GM21723 (cell line): ENCODE data around the gene OVOL2.
A peak's percentile ranks its signal among the peaks of the same experiment; 100 is the strongest.

Source experiments
- ATAC-seq: cut with Tn5 transposase; IDR thresholded peaks from one replicate; pipeline ENCODE4 v1.9.1; 2021; ENCODE audit warnings: mild to moderate bottlenecking, moderate library complexity; ENCODE audit not compliant: unreplicated experiment

The OVOL2 gene

DNA sequence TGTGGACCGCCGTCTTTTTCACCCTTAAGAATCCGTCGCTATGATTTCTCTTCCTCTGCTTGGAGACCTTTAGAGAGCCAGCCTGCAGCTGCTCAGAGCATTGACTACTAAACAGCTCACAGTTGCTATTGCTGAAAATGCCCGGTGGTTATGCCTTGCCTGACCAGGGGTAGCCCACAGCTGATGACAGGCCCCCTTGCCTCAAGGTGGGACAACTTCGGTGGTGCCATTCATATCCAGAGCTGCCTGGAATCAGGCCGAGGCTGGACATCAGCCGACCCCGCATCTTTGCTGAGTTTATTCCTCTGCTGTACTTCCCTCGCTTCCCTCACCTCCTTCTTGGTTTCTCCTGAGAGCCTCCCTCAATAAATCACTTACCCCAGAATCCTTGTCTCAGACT, 39.6 kb downstream of the OVOL2 start:
- no peak for ATAC-seq

DNA sequence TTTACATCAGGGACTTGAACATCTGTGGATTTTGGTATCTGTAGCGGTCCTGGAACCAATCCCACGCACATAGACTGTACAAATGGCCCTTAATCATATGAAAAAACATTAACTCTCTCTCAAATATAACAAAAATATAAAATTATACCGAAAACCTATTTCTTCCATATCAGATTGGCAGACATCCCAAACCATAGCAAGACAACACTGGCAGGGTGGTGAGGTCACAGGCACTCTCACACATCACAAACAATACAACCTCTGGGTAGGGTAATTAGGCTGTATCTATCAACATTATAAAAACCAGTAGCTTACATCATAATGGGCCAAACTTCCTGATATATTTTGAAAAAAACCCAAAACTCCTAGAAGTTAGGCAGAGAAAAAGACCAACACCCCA, 40.9 kb downstream of the OVOL2 start:
- ATAC-seq: no peak

DNA sequence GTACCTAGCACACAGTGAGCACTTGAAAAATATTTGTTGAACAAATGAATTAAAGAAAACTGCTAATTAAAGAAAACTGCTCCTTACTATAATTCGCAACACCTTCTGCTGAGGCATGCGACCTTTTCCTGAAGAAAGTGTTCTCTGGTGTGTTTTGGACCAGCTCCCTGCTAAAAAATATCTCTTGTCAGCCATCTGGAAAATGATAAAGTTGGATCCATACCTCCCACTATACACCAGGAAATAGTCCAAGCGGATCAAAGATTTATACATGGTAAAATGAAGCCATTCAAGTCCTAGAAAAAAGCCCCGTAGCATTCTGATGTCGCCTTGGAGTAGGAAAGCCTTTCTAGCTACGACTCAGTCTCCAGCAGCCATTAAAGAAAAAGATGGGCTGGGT, 43.3 kb downstream of the OVOL2 start:
- no peak for ATAC-seq

DNA sequence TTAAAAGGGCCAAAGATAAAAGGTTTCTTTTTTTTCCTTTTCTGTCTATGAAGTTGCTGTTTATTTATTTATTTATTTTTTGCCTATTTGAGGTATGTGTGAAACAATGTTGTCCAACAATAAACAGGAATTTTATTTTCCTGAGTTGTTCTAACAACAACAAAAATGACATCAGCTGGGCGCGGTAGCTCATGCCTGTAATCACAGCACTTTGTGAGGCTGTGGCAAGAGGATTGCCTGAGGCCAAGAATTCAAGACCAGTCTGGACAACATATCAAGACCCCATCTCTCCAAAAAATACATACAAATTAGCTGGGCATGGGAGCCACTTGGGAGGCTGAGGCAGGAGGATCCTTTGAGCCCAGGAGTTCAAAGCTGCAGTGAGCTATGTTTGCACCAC, 44.8 kb downstream of the OVOL2 start:
- ATAC-seq: no peak

DNA sequence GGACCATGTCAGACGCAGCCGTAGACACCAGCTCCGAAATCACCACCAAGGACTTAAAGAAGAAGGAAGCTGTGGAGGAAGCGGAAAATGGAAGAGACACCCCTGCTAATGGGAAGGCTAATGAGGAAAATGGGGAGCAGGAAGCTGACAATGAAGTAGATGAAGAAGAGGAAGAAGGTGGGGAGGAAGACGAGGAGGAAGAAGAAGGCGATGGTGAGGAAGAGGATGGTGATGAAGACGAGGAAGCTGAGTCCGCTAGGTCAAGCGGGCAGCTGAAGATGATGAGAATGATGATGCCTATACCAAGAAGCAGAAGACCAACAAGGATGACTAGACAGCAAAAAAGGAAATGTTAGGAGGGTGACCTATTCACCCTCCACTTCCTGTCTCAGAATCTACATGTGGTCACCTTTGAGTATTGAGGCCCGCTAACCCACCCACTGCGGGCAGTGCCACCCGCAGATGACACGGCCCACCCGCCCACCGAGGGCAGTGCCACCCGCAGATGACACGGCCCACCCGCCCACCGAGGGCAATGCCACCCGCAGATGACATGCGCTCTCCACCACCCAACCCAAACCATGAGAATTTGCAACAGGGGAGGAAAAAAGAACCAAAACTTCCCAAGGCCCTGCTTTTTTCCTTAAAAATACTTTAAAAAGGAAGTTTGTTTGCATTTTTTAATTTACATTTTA, 45.6 kb downstream of the OVOL2 start:
- no peak for ATAC-seq

DNA sequence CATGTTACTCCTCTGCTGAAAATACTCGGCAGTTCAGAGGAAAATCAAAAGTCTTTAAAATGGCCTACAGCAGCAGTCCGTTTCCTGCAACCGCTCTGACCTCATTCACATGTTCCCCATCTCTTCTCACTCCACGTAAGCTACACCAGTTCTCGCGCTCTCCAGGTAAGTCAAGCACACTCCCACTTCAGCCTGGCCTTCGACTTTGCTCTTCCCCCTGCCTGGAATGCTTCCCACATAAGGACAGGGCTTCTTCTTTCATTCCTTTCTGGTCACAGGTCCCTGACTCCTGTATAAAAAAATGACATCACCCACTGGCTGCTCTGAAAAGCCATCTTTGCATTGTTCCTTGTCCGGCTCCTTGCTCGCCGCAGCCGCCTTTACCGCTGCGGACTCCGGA, 46.2 kb downstream of the OVOL2 start:
- no peak for ATAC-seq

DNA sequence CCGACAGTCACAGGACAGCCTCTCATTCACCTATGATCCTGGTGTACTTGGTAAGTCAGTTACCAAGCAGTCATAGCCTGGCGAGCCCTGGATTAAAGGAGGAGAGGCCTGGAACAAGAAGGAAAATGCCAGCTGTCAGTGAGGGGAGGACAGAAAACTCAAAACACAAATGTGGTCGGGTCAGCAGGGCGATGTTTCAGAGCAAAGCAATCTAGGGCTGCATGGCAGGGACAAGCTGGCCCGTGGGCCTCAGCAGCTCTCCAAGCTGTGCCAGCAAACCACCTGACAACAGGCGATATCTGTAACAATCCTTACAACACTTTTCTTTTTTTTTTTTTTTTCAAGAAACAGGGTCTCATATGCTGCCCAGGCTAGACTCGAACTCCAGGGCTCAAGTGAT, 48.6 kb downstream of the OVOL2 start:
- no peak for ATAC-seq

DNA sequence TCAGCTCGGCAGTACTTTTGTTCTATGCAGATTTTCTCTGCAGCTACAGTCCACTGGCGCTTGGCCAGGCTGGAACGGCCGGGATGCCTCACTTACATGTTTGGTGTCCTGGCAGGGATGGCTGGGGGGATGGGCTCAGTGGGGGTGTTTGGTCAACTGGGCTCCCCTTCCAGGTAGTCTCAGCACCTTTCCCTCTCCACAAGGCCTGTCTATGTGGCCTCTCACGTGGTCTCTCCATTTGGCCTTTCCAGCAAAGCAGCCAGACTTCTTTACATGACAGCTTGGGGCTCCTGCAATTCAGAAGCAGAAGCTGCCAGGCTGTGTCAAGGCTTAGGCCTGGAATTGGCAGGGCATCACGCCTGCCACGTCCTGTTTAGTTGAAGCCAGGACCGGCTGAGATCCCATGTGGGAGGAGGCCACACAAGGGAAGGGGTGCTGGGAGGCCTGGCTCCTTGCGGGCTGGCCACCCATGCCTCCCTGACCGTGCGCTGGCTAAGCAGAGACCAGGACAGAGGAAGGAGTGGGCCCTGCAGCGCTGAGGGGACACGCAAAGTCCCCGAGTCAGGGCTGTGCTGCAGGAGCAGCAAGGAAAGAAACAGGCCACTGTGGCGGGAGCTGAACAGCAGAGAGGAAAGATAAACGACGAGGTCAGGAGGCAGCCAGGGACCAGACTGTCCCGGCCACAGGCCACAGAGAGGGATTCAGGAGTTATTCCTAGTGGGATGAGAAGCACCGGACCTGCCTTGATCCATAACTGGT, 50.0 kb downstream of the OVOL2 start:
- no peak for ATAC-seq

DNA sequence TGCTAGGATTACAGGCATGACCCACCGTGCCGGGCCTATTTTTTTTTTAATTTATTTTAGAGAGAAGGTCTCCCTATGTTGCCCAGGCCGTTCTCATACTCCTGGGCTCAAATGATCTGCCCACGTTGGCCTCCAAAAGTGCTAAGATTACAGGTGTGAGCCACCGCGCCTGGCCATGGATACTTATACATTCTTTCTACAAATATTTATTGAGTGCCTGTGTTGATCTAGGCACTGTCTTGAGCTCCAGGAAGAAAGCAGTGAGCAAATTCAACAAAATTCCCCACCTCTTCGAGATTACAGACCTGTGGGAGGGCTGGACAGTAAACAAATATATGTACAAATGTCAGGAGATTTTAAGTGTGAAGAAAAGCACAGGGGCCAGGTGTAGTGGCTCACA, 51.0 kb downstream of the OVOL2 start:
- no peak for ATAC-seq

DNA sequence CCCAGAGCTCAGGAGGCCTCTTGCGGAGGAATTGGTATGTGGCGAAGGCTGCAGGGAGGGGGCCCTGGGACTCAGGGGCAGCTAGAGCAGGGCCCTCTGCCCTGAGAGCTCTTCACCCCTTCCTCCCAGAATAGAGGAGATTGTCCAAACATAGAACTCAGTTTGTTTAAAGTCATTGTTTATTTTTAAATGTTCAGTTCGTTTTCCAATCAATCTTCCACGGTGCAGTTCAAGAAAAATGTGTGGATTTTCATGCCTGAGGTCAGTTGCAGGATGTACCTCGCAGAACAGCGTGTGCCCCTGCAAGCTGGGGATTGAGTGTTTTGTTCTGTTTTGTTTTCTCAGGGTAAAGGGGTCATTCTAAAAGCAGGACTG, 51.7 kb downstream of the OVOL2 start:
- no peak for ATAC-seq

DNA sequence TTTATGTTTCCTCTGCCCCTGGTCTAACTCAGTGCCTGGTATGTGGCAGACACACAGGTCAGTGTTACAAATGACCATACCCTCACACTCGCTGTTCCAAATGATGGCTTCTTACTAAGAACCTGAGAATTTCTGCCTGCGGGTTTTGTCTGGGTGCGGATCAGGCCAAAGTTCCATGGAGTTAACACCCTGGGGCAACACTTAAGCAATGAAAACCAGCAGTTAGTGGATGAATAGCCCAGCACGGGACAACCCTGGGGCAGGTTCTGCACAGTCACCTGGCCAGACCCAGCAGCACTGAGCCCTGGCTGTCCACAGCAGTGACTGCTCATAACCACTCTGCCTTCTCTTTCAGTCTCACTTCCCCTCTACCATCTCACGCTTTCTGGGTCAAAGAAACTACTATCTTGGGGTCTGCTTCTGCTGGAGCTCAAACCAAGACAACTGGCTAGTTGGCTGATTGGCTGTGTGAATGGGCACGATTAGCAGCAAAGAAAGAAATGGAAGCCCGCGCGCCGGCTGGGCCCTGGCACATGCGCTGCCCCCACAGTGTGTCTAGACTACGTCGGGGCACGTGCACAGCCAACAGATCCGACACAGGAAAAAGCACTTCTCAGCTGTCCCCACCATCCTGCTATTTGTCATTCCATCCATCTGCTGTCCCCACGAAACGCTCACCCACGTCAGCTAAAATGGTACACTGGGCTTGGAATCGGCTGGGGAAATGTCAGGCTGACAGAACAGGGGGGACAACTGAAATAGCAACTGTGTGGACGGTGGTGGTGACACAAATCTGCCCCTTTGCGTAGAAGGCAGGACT, 52.3 kb downstream of the OVOL2 start:
- ATAC-seq: peak; percentile 93

DNA sequence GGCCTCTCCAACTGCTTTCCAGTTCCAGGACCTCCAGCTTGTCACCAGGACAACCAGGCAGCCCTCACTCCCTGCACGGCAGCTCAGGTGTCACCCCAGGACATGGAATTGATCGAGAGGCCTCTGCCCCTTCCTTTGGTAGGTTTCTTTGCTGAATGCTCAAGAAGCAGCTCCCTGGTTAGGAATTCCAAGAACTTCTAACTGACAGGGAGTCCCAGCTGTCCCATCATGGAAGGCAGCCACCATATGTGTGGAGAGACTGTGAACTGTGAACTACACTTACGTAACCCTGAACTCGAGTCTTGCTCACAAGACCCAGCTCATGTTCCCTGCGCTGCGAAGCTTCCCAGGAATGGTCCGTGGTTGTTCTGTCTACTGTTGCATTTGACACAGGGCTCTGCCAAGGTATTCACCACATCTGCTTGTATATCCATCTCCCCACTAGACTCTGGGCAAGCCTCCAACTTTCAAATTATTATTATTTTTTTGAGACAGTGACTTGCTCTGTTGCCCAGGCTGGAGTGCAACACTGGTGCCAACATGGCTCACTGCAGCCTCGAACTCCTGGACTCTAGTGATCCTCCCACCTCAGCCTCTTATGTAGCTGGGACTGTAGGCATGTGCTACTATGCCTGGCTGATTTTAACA, 53.2 kb downstream of the OVOL2 start:
- ATAC-seq: no peak

DNA sequence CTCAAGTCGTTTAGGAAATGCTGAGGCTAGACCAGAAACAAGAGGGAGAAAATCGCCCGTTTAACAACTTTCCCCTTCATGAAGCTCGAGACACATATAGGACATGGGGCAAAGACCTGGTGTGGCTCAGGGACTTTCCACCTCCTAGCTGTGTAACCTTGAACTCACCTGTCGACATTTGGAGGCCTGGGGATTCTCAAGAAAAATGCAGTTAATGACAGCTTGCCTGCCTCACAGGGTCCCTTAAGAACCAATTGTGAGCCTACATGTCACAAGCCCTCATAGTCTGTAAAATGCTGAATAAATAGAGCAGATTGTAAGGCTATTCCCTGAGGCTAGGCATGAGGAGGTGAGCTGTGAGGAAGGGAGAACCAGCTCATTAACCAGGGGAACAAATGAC, 53.8 kb downstream of the OVOL2 start:
- ATAC-seq: peak; percentile 41

DNA sequence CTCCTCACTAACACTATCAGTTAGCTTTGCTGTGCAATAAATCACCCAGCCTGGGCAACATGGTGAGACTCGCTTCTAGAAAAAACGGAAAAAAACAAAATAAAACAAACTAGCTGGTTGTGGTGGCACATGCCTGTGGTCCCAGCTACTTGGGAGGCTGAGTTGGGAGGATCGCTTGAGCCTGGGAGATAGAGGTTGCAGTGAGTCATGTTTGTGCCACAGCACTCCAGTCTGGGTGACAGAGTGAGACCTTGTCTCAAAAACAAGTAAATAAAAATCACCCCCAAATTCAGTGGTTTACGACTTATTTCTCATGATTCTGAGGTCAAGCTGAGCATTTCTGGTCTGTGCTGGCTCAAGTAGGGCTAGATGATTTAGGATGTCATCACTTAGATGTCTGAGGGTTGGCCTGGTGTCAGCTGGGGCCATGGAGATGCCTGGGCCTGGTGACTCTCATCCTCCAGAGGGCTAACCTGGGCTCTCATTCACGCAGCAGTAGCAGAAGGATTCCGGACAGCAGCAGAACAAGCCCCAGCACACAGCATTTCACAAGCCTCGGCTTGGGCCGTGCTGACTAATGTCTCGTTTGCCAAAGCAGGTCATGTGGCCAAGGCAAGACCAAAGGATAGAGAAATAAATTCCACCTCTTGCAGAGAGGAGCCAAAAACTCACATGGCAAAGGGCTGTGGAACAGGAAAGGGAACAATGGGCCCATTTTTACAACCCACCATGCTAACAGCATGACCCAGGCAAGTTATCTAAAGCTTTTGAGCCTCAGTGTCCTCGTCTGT, 56.4 kb downstream of the OVOL2 start:
- no peak for ATAC-seq

DNA sequence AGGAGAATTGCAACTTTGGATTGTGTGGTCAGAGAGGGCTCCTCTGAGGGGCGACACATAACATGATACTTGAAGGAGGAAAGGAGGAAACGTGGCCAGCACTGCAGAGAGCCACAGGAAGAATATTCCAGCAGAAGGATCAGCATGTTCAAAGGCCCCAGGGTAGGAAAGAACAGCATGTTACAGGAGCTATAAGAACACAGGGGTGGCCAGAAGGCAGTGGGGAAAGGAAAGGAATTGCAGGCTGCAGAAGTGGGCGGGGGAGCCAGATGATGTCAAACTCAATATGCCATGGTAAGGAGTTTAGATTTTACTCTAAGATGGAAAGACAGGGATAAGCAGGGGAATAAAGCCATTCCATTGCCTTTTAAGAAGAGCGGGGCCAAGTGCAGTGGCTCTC, 58.1 kb downstream of the OVOL2 start:
- ATAC-seq: no peak

DNA sequence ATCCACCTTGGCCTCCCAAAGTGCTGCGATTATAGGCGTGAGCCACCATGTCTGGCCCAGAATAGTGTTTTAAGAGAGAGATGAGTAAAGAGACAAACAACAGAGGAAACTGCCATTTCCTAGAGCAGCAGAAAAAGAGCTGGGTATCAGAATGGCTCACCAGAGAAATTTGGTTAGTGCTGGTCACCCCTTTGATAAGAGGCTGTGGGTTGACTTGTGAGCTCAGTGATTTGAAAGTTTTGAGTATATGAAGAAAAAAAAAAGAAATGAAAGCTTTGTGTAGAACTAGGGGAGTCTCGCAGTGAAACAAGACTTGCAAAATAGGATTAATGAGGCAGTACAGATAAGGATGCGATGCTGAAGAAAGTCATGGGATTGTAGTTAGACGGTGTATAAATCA, 59.3 kb downstream of the OVOL2 start:
- no peak for ATAC-seq

DNA sequence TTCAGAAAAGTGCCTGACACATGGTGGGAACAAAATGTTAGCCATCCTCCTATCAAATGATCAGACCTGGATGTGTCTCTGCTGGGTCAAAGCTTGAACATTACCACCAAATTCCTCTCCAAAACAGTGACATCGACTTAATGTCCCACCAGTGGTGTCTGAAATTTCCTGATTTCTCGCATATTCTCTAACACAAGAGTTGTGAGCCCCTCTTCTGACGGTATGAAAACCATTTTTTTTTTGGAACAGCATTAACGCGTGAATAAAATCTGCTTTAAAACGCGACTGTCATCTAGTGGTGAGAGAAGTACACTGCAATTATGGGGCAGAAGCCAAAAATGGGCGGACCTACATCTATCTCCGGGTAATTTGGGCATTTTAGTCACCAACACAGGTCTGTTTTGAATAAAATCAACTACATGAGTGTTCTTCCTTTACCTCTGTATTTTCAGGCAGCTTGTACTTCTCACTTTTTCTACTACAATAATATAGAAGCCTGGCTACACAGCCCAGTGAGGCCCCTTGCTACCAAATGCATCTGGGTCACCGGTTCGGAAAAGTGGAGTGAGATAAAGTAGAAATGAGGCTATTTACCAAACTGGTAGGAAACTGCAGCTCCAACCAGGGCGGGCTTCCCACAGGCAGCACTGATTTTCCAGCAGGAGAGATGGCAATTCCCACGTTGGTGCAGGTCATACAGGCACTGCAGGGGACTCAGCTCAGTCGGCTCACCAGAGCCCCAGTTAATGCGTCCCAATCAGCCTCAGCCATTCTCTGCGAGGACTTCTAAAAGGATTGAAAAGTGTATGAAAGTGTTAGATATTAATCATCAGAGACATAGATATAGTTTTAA, 61.5 kb downstream of the OVOL2 start:
- peak; percentile 52 for ATAC-seq

DNA sequence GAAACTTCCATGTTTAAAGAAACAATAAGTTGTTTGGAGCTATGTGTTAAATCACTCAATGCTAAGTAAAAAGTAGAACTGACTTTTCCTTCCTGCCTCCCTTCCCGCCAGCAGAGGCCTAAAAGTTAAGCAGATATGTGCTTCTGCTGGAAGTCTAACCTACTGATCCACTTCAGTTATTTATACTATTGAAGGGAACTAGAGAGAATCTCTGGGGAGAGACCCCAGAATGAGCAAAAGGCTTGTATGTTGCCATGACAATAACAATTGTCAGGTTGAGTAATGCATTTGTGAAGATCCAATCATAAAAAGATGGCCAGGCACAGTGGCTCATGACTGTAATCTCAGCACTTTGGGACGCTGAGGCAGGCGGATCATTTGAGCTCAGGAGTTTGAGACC, 64.2 kb downstream of the OVOL2 start:
- no peak for ATAC-seq

DNA sequence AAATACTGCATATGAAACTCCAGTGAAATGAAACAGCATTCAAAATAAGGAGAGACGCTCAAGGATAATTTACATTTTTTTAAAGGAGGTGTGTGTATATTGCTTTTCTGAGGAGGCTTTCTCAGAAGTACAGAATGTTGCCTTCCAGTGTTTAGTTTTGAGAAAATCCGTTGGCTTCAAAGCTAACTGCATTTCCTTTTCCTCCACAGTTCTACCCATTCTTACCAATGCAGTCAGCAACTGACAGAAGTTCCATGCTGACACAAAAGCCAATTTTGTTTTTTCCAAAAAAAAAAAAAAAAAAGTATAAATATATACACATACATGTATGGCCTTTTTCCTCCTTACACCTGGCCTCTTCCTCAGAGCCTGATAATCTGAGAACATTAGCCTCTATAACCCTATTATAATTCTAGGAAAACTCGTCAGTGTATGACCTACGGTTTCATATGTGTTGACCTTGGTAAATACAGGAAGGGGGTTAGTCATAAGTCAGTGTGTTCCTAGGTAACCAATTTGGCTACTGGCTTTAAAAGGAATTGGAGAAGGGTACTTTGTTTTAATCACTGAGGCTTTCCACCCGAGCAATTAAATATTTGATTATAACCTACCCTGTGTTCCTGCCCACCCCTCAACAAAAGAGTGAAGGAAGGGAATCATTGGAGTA, 64.7 kb downstream of the OVOL2 start:
- ATAC-seq: no peak
